HG02870 (cell line): ENCODE data around the gene PLCXD1.
"Not testable (repeated sequence)": the region's sequence is repeated elsewhere in the genome, so short reads cannot be mapped to it uniquely, and the experiment has no call there.

ENCODE experiments used
- ATAC-seq: cut with Tn5 transposase; IDR thresholded peaks from one replicate; pipeline ENCODE4 v1.9.1; 2021; ENCODE audit warnings: mild to moderate bottlenecking, moderate library complexity; ENCODE audit not compliant: unreplicated experiment

The PLCXD1 gene

GRCh38 chrX:262381-262909, 18.7 kb upstream of the PLCXD1 start:
- no peak for ATAC-seq

GRCh38 chrX:264006-264405, 17.2 kb upstream of the PLCXD1 start:
- not testable (repeated sequence) for ATAC-seq

- no peak for ATAC-seq
These were observed 16.3 kb upstream of the PLCXD1 start for GRCh38 chrX:264634-265455.

GRCh38 chrX:265502-265901, 15.7 kb upstream of the PLCXD1 start:
- no peak for ATAC-seq

GRCh38 chrX:267771-268261, 13.4 kb upstream of the PLCXD1 start:
- no peak for ATAC-seq

- ATAC-seq = no peak
These were observed 10.3 kb upstream of the PLCXD1 start for GRCh38 chrX:270848-271367.

GRCh38 chrX:274904-275475, 6.2 kb upstream of the PLCXD1 start:
- no peak for ATAC-seq

GRCh38 chrX:275476-275966, 5.7 kb upstream of the PLCXD1 start:
- peak; percentile 12 for ATAC-seq

- ATAC-seq = peak; percentile 90
These were observed 5.1 kb upstream of the PLCXD1 start for GRCh38 chrX:275967-276580.

GRCh38 chrX:276581-277201, 4.5 kb upstream of the PLCXD1 start:
- ATAC-seq = peak; percentile 35

GRCh38 chrX:279757-280604, 1.2 kb upstream of the PLCXD1 start:
- not testable (repeated sequence) for ATAC-seq

- not testable (repeated sequence) for ATAC-seq
These were observed 459 bp upstream of the PLCXD1 start for GRCh38 chrX:280722-281121.

- ATAC-seq = not testable (repeated sequence)
These were observed 960 bp downstream of the PLCXD1 start for GRCh38 chrX:282000-282681.

GRCh38 chrX:283115-283845, 2.1 kb downstream of the PLCXD1 start:
- peak; percentile 98 for ATAC-seq

- no peak for ATAC-seq
These were observed 4.0 kb downstream of the PLCXD1 start for GRCh38 chrX:285076-285677.

- ATAC-seq = no peak
These were observed 6.5 kb downstream of the PLCXD1 start for GRCh38 chrX:287670-288069.

GRCh38 chrX:288561-288991, 7.4 kb downstream of the PLCXD1 start:
- ATAC-seq = no peak
